Thyroid gland (tissue), 4 donors: ENCODE data around the gene HCK.

Source experiments
- POLR2A ChIP-seq, 2 donors: fragments of 450-650 bp; IDR thresholded peaks; one replicate each; pipeline ENCODE4 v1.6.1; 2017; ENCODE audit warnings: antibody characterized with exemption in 2 of 2, mild to moderate bottlenecking in 2 of 2, moderate library complexity in 1 of 2
- TF ChIP-seq, protein P1 (sequence below), 6 experiments: fragments of 200-600 bp in 3 of 6; fragments of 450-650 bp in 3 of 6; sonication (generic) in 3 of 6; IDR thresholded peaks; one replicate each; pipeline ENCODE4 v1.5.1; 2016 to 2019; ENCODE audit warnings: antibody characterized with exemption in 6 of 6, mild to moderate bottlenecking in 2 of 6, inconsistent platforms in 1 of 6, moderate library complexity in 1 of 6

DNA sequence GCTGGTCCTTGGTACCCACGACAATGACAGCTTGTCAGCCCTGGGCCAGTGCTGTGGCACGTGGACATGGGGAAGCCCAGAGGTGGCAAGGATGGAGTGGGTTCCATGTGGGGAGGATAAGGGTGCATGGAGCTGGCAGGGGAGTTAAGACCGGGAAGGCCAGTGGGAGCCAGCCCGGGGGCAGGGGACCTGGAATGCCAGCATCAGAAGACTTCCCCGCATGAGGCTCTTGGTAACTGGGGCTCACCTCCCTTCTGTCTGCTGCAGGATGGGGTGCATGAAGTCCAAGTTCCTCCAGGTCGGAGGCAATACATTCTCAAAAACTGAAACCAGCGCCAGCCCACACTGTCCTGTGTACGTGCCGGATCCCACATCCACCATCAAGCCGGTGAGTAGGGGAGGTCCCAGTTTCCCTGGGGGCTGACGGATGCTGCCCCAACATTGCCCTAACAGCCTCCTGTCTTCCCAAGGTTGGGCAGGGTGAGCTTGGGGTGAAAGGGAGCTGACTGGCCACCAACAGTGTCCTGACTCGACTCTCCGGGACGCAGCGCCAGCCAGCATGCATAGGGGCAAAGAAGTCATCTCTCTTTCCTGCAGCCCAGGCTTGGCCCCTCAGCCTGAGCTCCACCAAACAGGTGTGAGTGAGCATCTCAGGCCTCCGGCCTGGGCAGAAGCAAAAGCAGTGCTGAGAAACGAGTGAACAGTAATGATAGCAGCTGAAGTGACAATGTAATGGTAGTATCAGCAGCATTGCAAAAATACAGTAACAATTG, 19.5 kb downstream of the HCK start:
- no peak for TF ChIP-seq POLR2A (IDR thresholded peaks at IDR 0.05)
- TF ChIP-seq, protein P1, sequence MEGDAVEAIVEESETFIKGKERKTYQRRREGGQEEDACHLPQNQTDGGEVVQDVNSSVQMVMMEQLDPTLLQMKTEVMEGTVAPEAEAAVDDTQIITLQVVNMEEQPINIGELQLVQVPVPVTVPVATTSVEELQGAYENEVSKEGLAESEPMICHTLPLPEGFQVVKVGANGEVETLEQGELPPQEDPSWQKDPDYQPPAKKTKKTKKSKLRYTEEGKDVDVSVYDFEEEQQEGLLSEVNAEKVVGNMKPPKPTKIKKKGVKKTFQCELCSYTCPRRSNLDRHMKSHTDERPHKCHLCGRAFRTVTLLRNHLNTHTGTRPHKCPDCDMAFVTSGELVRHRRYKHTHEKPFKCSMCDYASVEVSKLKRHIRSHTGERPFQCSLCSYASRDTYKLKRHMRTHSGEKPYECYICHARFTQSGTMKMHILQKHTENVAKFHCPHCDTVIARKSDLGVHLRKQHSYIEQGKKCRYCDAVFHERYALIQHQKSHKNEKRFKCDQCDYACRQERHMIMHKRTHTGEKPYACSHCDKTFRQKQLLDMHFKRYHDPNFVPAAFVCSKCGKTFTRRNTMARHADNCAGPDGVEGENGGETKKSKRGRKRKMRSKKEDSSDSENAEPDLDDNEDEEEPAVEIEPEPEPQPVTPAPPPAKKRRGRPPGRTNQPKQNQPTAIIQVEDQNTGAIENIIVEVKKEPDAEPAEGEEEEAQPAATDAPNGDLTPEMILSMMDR (IDR thresholded peaks at IDR 0.05) = no peak
